Ammon's horn (tissue), 1 donor: ENCODE measurements around the gene PDLIM3.

Experiments used
- DNase-seq: peaks from one replicate; pipeline ENCODE4 v3.0.0-alpha.2; 2016; ENCODE audit warnings: low spot score

Gene PDLIM3

DNA sequence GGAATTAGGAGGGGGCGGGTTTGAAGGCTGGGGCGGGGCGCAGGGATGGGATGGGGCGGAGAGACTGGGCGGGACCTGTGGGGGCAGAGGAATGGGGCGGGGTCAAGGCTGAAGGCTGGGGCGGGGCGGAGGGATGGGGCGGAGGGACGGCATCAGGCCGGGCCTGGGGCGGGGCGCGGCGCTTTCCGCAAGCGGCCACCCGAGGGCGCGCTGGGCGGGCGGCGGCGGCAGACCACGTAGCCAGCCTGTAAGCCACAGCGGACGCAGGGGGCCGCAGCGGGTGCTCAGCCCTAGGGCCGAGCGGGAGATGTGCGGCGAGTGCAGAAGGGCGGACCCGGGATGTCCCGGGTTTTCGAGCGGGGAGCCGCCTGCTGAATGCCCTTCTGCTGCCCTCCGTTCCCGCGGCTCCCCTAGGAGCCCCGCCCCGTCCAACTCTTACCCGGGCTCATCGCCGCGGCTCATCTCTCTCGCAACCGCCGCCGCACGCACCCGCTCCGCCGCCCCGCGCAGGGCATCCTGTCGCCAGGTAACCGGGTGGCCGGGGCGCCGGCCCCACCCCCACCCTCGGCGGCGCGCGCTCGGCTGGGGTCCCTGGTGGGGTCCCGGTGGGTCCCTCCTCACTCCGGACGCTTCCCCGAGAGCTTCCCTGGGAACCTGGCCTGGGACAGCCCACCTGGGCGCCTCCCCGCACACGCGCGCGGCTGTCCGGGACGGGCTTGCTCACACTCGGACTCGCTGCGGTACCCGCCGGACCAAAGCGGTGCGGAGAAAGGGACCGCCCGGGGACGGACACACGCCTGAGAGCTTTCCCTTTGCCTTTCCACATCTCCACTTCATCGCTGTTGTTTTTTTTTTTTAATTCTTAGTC is 63.8 kb downstream of the PDLIM3 start, which contains the start of gene CCDC110:
Gene CCDC110, minus strand, starts transcription at position 499 of the 868 bp plus-strand sequence. Its CDS starts 50 bp downstream, at position 449.
- peak; percentile 98 for DNase-seq

GRCh38 chr4:185470501-185471195 is 64.7 kb downstream of the PDLIM3 start:
- peak; percentile 62 for DNase-seq

DNA sequence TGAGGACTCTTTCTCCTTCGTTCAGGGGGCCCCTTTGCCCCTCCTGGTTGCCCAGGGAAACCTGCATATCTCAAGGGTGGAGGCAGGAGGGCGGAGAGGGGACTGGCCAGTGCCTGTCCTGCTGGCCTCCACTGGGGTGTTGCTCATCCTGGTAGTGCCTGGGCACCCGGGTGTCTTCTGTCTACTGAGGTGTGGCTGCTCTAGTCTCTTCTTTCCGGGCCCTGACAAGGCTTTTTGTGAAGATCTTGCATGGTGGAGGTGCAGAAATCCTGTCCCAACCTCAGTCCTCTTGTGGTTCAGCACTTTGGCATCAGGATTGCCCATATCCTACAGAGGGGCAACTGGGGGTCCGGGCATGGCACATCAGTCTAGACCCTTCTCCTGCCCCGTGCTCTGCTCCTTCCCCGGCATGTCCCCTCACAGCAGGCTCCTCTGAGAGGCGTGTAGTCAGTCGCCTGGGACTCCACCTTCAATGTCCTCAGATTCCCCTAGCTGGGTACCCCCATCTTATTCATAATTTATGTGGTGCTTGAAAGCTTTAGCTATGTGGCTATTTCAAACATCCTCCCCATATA is 65.6 kb downstream of the PDLIM3 start:
- no peak for DNase-seq

GRCh38 chr4:185468999-185469398 is 66.3 kb downstream of the PDLIM3 start:
- no peak for DNase-seq

- no peak for DNase-seq
Measured at GRCh38 chr4:185467991-185468390, 67.3 kb downstream of the PDLIM3 start.

GRCh38 chr4:185467101-185467500 is 68.2 kb downstream of the PDLIM3 start:
- DNase-seq = no peak

- no peak for DNase-seq
Measured at GRCh38 chr4:185465707-185466106, 69.6 kb downstream of the PDLIM3 start.

- no peak for DNase-seq
Measured at GRCh38 chr4:185464887-185465286, 70.4 kb downstream of the PDLIM3 start.

- no peak for DNase-seq
Measured at GRCh38 chr4:185464183-185464582, 71.1 kb downstream of the PDLIM3 start.

DNA sequence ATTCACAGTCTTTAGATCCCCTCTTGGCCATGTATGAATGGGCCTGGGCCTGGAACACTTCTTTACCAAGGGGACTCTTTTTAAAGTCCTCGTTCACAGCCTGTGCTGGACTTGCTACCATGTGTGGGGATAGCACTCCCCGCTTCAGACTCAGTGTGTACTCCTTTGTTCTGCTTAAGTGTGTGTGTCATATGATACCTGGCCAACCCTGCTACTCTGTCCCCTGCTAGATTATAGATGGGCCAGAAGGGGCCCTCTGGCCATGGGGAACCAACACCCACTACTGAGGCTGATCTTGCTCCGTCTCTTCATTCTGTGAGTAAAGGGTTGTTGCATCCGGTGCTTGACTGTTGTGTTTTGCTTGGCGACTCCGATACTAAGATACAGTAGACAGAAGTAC is 71.8 kb downstream of the PDLIM3 start:
- DNase-seq = no peak

DNA sequence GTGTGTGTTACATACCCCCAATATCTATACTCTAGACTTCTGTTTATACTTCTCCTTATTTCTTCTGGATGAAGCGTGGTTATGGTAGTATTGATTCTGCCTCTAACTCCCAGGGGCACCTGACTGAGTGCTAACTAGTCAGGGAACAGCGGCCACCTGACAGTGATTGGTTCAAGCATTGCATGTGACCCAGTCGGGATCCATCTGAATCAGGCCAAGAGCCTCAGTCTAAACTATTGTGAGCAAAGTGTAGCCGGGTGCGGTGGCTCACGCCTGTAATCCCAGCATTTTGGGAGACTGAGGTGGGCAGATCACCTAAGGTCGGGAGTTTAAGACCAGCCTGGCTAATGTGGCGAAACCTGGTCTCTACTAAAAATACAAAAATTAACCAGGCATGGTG is 73.7 kb downstream of the PDLIM3 start:
- no peak for DNase-seq

DNA sequence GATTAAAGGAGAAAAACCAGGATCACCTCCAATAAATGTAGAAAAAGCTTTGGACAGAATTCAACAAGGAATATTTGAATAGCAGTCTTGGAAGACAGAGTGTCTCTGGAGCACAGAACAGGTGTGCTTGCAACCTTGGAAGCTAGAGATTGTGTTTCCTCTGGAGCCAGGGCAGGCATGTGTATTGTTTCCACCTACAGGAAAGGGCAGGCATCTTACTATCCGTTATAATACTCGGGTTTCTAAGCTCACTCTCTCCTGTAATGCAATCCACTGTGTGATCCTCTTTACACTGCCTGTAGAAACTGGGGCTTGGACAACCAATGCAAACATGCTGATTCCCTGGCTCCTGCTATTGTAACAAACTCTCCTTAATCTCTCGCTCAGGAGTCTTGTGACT is 78.2 kb downstream of the PDLIM3 start:
- DNase-seq = no peak

DNA sequence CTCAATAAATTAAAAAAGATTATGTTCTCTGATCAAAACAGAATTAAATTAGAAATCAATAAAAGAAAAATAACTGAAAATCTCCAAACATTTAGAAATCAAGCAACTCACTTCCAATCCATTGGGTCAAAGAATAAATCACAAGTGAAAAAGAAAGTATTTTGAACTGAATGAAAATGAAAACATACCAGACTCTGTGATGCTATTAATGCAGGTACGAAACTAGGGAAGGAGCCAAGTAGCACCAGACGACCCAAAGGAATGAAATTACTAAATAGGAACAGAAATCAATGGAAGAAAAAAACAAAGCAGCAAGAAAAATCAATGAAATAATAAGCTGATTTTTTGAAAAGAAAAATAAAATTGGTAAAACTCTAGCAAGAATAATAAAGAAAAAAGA is 79.2 kb downstream of the PDLIM3 start:
- DNase-seq = no peak
